GM21786 (cell line): ENCODE data around the gene OR5A2.
A peak's percentile ranks its signal among the peaks of the same experiment; 100 is the strongest.
"Not testable (repeated sequence)": the region's sequence is repeated elsewhere in the genome, so short reads cannot be mapped to it uniquely, and the experiment has no call there.

Experiments
- ATAC-seq: cut with Tn5 transposase; IDR thresholded peaks from one replicate; pipeline ENCODE4 v1.9.1; 2021; ENCODE audit not compliant: unreplicated experiment

Gene OR5A2

DNA sequence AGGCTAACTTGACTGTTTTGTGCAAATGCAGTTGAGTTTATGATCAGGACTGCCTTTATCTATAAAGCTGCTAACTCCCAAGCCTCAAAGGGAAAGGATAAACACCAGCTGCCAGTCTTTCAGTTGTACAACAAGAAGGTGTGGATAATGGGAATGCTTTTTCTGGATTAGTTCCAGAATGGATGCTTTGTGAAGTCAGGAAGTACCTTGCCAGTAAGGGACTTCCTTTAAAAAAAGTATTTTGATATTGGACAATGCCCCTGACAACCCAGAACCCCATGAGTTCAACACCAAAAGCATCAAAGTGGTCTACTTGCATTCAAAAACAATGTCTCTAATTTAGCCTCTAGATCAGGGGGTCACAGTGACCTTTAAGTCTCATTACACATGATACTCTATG, 32.0 kb downstream of the OR5A2 start:
- no peak for ATAC-seq

DNA sequence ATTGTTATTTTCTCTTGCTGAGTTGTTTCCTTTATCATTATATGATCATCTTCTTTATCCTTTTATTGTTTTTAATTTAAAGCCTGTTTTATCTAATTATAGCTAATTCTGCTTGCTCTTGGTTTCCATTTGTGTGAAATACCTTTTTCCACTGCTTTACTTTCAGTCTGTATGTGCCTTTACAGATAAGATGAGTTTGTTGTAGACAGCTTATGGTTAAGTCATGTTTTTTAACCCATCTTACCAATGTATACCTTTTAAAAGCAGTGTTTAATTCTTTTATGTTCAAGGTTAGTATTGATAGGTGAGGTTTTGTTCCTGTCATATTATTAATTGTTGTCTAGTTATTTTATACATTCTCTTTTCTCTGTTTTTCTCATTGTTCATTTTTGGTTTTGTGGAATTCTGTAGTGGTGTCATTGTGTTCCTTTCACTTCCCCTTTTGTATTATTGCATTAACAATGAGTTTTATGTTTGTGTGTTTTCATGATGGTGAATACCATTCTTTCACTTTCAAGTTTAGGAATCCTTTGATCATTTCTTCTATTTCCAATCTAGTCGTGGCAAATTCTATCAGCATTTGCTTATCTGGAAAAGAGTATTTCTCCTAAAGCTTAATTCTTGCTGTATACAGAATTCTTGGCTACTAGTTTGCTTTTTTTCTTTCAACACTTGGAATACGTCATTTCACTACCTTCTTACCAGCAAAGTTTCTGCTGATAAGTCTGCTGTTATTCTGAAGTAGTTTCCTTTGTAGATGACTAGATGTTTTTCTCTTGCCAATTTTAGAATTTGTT, 45.8 kb downstream of the OR5A2 start:
- ATAC-seq = peak; percentile 97

DNA sequence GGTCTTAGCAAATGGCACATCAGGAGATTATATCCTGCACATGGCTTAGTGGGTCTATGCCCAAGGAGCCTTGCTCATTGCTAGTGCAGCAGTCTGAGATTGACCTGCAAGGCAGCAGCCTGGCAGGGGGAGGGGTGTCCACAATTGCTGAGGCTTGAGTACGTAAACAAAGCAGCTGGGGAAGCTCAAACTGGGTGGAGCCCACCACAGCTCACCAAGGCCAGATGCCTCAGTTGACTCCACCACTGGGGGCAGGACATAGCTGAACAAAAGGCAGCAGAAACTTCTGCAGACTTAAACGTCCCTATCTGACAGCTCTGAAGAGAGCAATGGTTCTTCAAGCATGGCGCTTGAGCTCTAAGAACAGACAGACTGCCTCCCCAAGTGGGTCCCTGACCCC, 53.9 kb downstream of the OR5A2 start:
- not testable (repeated sequence) for ATAC-seq

DNA sequence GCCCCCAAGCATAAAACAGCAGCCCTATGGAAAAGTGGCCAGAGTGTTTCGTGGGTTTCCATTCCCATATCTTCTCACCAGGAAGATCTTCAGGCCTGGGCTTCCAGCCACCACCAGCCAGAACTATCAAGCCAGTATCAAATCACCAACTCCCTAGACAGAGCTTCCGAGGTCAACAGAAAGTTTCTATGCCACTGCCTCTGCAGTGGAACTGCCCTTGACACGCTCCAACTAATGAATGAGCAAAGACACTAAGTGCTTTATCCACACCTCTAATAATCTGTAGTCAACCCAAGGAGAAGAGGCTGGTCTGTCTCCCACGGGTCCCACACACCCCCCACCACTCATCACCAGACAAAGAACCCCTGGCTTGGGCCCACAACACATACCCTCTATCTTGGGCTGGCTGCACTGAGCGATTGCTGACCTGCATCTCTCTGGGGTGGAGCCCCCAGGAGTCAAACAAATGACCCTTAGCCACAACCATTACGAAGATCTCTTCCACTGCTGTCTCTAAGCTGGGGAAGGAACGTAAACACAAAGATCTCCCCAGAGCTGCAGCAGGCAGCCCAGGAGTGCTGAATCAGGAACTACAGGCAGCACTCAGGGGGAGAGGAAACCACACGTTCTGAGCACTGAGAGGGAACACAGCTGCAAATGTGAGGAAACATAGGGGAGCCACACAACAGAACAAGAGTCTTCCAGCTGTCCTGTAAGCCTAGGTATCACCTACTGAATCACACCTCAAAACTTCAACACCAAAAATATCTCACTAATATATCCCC, 57.8 kb downstream of the OR5A2 start:
- no peak for ATAC-seq
